Measurements from ENCODE around the gene GPR39.

GPR39 gene

GRCh38 chr2:132448331-132448730, 31.7 kb downstream of the GPR39 start:
- DNase-seq = no peak

DNA sequence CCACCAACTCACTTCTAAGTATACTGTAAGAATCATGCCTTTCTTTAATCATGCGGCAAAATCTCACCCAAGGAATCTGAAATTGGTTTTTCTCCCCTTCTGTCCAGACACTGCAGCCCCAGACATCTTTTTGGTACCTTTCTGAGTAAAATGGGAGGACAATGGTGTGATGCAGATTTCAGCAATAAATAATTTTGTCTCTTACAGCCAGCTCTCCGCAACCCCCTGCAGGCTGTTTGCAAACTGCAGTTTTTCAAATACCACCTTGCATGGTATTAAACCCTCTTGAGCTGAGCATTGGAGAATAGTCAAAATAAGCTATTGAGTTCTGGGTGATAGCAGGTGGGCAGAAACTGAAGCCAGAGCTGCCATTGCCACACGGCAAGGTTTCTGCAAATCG, 32.2 kb downstream of the GPR39 start:
- peak; percentile 12 to 60 for DNase-seq

GRCh38 chr2:132449868-132450267, 33.3 kb downstream of the GPR39 start:
- DNase-seq = peak in 1 of 2 experiments; percentile 59

DNA sequence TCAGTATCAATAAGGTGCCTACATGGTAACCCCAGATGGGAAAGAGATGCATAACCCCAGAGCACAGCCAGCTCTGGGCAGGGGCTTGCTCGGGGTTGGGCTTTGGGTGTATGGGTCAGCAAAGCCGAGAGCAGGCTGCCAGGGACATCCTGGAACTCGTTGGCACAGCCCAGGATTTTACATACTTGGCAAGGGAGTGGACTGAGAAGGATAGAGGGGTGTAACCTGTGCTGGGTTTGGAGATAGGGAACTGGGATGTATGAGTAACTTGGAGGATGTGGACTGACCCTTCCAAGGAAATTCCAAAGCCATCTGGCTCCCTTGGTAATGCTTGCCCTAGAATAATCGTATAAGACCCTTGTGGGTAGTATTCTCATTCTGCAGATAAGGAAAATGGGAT, 44.2 kb downstream of the GPR39 start:
- DNase-seq = no peak

DNA sequence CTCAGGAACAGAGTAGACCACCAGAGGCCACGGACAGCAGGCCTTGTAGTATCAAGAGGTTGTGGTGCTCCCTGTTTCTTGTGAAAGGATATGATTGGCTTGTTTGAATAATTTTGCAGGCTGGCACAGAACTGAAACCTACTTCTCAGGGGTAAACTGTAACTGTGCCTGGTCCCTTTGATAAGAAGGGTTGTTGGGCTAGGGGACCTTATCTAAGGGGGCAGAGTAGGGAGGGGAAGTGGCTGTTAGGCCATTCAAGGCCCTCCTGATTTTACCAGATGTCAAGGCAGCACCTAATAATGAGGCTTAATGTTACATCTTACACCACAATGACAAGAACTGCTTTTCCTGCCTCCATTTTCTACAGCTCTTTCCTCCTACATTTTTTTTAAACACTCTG, 45.6 kb downstream of the GPR39 start:
- DNase-seq = no peak

- no peak for DNase-seq
Measured at GRCh38 chr2:132463719-132464118, 47.1 kb downstream of the GPR39 start.

DNA sequence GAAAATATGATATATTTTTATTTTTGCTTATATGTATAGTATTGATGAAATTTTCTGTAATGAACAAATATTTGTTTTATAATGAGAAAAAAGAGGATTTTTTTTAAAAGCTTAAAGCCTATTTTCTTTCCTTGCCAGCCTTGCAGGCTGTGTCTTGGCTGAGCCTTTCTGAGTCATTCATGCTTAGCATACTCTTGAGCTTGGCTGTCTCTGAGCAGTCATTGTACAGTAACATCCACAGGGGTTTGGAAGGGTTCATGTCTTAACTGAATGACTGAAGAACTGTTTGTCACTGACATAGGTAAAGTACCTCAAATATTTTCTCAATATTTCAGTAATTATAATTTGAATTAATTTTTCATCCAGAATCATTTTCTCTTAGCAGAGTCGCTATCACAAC, 49.3 kb downstream of the GPR39 start:
- DNase-seq = no peak

DNA sequence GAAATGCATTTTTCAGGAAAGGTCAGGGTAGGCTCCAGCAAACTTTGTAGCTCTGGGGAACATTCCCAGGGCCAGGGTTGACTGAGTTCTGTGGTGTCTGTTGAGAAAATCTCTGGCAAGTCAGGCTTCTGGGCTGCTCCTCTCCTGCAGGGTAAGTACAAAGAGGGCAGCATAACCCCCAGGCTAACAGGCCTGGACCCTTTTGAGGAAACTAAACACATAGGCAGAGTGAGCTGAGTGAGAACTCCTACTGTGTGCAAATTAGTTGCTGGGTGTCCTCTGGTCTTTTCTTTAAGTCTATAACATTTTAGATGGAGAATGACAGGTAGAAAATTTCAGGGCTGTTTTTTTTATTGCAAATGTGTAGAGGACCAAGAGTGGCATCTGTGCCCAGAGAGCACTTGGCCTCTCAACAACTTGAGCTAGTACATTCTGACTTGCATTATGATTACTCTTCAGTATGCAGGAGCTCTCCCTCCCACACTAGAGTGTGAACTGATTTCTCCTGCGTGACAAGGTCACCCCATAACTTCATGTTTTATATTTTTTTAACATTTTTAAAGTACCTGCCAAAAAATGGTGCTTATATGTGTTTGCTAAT, 49.9 kb downstream of the GPR39 start:
- no peak for DNase-seq

- no peak for DNase-seq
Measured at GRCh38 chr2:132468821-132469675, 52.4 kb downstream of the GPR39 start.

GRCh38 chr2:132470746-132471145, 54.1 kb downstream of the GPR39 start:
- no peak for DNase-seq

GRCh38 chr2:132473174-132473883, 56.7 kb downstream of the GPR39 start:
- DNase-seq = no peak

GRCh38 chr2:132475615-132476014, 59.0 kb downstream of the GPR39 start:
- no peak for DNase-seq

- no peak for DNase-seq
Measured at GRCh38 chr2:132477436-132477835, 60.8 kb downstream of the GPR39 start.

- DNase-seq = no peak
Measured at GRCh38 chr2:132477962-132478361, 61.4 kb downstream of the GPR39 start.

DNA sequence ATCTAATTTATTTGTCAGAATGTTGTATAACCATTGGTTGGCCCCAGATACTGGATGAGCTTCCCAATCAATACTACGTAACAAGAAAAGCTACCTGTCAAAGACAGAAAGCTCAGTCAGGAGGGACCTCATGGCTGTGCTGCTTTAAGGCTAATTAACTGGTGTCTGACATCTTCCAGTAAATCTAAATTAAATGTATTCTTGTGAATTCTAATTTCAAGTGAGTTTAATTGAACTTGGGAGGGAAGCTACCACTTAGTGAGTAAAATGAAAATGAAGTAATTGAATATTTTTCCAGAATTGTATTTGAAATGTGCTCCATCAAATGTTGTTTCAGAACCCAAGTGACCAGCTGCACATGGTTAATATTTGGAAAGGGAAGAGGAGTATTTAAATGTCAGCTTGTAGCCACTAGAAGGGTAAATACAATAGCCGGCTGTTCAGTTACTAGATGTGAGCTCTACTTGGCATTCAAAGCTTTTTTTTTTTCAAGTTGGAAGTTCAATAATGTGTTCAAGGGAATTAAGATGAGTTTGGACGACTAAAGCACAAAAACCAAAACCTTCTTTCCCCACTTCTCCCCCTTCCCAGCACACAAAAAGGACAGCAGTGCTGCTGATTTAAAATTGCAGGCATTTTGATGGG, 62.0 kb downstream of the GPR39 start:
- DNase-seq = no peak

DNA sequence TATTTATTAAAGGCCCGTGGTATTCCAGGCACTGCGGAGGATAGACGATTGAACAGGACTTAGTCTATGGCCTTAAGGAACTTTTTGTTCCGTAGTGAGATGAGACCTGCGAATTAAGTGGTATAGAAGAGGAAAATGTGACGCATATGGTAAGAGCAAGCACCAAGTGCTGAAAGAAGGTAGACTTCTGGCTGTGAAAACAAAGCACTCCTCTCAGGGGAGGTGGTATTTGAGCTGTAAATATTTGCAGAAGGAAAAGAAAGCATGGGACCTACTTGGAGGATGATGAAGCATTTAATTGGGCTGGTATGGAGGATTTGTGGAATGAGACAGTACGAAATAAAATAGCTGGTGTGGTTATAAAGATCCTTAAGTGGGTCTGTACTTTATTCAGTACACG, 62.5 kb downstream of the GPR39 start:
- no peak for DNase-seq

- DNase-seq = no peak
Measured at GRCh38 chr2:132482821-132483220, 66.2 kb downstream of the GPR39 start.

- no peak for DNase-seq
Measured at GRCh38 chr2:132484144-132484543, 67.5 kb downstream of the GPR39 start.

DNA sequence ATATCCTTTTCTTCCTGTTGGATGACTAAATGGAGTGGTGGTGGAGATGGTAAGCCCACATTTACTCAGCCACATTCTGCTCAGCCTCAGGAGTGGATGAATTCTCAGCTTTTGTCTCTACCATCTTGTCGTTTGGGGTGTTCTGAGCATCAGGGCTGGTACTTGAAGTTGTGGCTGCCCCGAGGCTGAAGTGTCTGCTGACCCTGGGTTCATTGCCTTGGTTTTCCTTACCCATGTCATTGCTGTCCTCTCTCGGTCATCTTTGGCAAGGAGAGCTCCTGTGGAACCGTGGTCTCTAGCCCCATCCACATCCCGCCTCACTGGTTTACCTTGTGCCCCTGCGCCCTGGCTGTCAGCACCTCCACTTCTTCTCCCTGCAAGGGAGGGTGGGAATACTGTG, 71.9 kb downstream of the GPR39 start:
- no peak for DNase-seq

- no peak for DNase-seq
Measured at GRCh38 chr2:132489150-132489549, 72.5 kb downstream of the GPR39 start.

DNA sequence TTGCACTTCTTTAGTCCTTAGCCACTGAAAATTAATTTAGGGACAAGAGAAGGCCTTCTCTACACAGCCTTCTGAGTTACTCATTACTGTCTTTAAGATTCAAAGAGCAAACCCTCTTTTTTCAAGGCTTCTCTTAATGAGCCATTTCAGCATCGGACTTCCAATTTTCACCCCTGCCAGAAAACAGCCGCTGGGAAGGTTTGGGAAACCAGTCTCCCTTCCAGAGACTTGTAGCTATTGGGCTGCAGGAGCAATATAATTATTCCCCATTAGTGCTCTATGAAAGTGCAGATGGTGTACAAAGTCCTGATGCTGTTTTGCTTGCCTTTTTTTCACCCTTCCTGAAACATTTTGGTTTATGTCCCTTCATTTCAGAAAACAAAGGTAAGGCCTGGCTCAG, 79.3 kb downstream of the GPR39 start:
- DNase-seq = peak in 1 of 2 experiments; percentile 30

DNA sequence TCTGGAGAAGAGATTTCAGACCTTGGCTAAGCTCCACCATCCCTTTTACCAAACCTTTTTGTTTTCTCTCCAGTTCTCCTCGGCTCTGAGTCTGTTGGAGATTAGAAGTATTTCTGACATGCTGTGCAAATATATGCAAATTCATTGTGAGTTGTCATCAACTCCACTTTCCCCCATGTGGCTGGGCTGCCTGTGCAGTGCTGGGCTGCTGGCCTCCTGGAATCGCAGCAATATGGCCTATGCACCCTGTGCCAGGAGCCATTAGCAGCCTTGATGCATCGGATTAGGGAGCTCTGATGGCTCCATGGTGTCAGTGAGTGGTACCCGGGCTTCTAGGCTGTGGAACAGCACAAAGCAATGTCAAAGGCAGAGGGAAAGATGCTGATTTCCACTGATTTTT, 80.0 kb downstream of the GPR39 start:
- peak; percentile 83 to 88 for DNase-seq

DNA sequence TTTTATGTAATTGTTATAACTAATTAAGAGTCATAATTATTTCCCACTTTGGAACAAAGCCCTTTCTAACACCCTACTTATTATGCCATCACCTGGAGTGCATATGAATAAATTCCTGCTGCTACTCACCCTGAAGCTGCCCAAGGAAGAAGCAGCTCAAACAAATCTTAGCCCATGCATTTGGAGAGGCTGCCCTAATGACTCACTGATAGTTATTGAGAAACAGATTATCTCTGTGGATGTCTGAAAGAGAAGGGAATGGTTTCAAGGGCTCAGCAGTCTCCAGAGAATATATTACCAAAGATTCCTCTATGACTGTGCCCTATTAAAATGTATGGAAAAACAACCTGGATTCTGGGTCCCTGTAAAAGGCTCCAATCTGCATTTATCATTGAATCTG, 81.0 kb downstream of the GPR39 start:
- no peak for DNase-seq
